Choroid plexus epithelial cell (primary cell): ENCODE results near the gene SLC22A23.

Source experiments
- DNase-seq: peaks from one replicate; pipeline ENCODE4 v3.0.0-alpha.2; 2010; ENCODE audit warnings: low read depth
- H3K4me3 ChIP-seq: 2 replicates; pipeline ENCODE4 v1.5.1; 2011; ENCODE audit warnings: low read depth, mild to moderate bottlenecking, control low read depth, low read length, moderate library complexity
- TF ChIP-seq, protein P1 (sequence below): conservative IDR thresholded peaks from 2 replicates; pipeline ENCODE4 v1.5.1; 2011; ENCODE audit warnings: low read depth, mild to moderate bottlenecking, control low read depth, inconsistent platforms, low read length, moderate library complexity

SLC22A23 gene

DNA sequence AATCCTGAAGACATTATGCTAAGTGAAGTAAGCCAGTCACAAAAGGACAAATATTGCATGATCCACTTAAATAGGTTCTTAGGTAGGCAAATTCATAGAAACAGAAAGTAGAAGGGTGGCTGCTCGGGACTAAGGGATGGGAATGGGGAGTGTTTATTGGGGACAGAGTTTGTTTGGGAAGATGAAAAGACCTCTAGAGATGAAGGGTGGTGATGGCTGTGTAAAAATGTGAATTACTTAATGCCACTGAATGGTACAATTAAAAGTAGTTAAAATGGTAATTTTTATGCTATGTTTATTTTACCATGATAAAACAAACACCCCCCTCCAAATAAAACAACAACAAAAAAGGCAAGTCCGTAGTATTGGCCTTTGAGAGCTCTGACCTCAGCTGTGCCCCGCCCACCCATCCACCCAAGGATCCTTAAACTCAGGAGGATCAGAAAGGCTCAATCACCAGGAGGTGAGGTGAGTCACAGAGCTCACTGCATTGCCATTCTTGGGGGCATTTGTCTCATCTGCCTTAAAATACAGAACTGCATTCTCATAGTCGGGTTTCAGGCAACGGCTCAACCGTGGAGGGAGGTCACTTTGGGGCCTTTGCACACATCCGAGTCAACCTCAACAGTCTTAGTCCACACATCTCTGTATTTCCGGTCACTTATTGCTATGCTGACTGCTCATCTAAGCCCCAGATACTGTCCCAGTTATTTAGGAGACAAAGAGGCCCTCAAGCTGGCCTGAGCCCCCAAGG lies 96.7 kb downstream of the SLC22A23 start:
- no peak for DNase-seq
- TF ChIP-seq, protein P1, sequence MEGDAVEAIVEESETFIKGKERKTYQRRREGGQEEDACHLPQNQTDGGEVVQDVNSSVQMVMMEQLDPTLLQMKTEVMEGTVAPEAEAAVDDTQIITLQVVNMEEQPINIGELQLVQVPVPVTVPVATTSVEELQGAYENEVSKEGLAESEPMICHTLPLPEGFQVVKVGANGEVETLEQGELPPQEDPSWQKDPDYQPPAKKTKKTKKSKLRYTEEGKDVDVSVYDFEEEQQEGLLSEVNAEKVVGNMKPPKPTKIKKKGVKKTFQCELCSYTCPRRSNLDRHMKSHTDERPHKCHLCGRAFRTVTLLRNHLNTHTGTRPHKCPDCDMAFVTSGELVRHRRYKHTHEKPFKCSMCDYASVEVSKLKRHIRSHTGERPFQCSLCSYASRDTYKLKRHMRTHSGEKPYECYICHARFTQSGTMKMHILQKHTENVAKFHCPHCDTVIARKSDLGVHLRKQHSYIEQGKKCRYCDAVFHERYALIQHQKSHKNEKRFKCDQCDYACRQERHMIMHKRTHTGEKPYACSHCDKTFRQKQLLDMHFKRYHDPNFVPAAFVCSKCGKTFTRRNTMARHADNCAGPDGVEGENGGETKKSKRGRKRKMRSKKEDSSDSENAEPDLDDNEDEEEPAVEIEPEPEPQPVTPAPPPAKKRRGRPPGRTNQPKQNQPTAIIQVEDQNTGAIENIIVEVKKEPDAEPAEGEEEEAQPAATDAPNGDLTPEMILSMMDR = no peak
- H3K4me3 ChIP-seq = no peak overlapping the region

DNA sequence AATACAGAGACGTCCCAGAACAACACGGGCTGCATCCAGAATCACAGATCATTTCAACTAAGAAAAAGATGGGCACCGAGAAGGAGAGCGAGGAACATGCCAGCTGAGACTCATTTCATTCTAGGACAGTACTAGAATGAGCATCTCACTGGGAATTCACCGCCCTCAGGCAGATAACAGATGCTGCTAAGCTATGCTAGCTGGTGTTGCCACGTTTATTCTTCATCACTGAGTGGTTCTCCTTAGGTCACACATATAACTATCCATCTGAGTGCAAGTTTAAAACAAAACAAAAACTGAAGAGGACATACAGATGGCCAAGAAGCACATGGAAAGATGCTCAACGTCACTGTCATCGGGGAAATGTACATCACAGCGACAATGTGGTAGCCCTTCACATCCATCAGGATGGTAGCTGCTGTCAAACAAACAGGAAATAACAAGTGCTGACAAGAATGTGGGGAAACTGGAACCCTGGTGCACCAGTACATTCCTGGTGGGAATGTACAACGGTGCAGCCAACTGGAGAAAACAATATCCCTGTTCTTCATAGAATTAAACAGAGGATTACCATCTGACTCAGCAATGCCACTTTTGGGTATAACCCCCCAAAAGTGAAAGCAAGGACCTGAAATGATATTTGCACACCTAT lies 97.6 kb downstream of the SLC22A23 start:
- no peak overlapping the region for H3K4me3 ChIP-seq
- TF ChIP-seq, protein P1 = no peak
- DNase-seq = no peak

DNA sequence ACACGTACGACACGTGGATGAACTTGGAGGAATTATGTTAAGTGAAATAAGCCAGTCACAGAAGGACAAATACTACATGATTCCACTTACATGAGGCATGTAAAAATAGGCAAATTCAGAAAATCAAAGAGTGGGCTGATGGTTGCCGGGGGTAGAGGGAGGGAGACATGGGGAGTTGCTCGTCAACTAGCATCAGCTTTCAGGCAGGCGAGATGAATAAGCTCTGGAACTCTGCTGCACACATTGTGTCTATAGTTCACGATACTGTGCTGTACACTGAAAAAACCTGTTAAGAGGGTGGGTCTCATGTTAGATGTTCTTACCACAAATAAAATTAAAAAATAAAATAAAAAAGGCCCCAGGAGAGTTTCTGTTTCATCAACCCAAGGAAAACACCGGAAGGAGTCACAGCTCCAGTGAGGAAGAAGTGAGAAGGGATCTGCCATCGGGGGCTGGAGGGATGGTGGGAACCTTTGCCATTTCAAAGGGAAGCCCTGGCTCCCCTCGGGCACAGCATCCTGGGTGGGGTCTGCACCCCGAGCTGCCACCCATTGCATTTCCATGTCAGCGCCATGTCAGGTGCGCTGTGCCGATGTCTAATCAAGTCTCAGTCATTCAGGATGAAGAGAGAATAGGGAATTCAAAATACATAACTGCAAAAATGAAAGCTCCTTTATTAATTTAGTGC lies 98.3 kb downstream of the SLC22A23 start:
- no peak for DNase-seq
- TF ChIP-seq, protein P1 = no peak
- no peak overlapping the region for H3K4me3 ChIP-seq

DNA sequence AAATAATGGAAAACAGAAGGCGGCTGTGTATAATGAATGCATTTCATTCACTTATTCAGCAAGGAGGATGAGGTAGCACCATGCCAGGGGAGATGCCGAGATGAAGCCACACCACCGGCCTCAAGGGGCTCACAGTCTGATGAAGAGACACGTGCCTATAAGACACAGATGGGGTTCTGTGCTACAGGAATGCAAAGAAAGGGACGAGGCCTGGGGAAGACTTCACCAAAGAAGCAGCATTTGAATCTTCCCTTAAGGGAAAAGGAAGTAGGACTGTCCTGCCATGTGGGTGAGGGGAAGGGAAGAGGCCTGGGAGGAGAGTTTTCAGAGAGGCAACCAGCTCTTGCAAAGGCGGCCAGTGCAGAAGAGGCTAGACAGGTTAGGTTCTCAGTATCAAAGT lies 99.2 kb downstream of the SLC22A23 start:
- TF ChIP-seq, protein P1 = no peak
- DNase-seq = no peak
- H3K4me3 ChIP-seq = no peak overlapping the region

DNA sequence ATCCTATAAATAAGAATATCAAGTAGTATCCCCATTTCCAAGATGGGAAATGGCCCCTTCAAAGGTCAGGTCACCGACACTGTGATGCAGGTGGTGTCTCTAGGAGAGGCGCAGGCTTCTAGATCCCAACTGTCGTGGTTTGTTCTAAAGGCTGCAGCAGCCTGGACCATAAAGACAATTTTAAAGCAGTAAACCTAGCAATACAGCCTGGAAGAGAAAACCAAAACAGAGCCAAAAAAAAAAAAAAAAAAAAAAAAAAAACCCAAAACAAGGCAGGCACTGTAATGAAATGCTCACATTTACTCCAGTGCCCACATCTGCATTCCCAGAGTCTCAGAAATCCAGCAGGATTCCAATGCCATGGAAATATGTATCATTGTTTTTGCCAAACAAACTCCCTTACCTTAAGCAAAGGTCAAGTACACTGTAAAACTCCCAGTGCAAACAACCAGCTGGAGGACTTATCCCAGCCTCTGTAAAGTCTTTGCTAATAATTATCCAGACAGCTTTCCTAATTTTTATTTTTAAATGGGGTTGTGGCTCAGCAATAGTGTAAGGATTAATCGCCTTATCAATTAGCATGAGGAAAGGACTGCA lies 99.9 kb downstream of the SLC22A23 start:
- DNase-seq = no peak
- TF ChIP-seq, protein P1 = no peak
- H3K4me3 ChIP-seq = no peak overlapping the region

DNA sequence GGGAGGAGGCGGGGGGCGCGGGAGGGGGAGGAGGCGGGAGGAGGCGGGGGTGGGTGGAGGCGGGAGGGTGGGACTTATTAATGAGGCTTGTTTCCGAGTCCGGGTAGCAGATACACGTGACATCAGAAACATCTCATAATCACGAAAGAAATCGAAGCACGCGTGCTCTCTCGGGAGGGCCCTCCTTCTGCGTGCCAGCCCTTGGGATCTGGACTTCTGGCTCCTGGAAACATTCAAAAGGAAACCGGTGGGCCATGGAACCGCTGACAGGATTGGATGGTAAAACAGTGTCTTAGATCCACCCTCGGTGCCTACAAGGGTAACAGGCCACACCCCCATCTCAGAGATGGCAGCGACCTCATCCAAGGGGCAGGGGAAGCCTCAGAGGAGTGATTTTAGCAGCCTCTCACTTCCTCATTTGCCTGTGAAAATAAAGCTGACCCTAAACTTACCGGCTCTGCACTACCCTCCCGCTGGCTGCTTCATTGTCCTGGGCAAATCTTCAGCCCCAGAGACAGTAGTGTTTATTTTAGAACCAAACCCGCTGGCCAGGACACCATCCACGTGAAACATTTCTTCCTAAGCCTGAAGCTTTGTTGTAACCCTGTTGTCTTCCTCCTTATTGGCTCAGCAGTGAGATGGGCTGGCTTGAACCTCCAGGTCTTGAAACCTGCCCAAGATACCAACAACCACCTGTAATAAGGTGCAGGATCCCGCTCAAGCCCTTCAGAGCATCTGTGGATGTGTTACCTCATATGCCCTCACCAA lies 100.6 kb downstream of the SLC22A23 start:
- H3K4me3 ChIP-seq = peak overlapping the region; percentile 55
- TF ChIP-seq, protein P1 = no peak
- peak; percentile 74 for DNase-seq
